SW480 (cell line): ENCODE data around the gene THSD7A.
A peak's percentile ranks its signal among the peaks of the same experiment; 100 is the strongest.

Experiments used
- DNase-seq: peaks from one replicate; pipeline ENCODE4 v3.0.0-alpha.2; 2016; ENCODE audit warnings: low spot score

Gene THSD7A

GRCh38 chr7:11633310-11633709, 198.7 kb downstream of the THSD7A start:
- DNase-seq: no peak

GRCh38 chr7:11630355-11630754, 201.6 kb downstream of the THSD7A start:
- DNase-seq: no peak

GRCh38 chr7:11625669-11626068, 206.3 kb downstream of the THSD7A start:
- no peak for DNase-seq

- DNase-seq: no peak
These were observed 208.8 kb downstream of the THSD7A start for GRCh38 chr7:11623093-11623678.

GRCh38 chr7:11620406-11621253, 211.4 kb downstream of the THSD7A start:
- no peak for DNase-seq

- DNase-seq: no peak
These were observed 215.5 kb downstream of the THSD7A start for GRCh38 chr7:11616466-11616865.

- DNase-seq: no peak
These were observed 216.8 kb downstream of the THSD7A start for GRCh38 chr7:11615174-11615573.

GRCh38 chr7:11613292-11613930, 218.6 kb downstream of the THSD7A start:
- no peak for DNase-seq

- DNase-seq: peak; percentile 13
These were observed 219.3 kb downstream of the THSD7A start for GRCh38 chr7:11612737-11613136.

- no peak for DNase-seq
These were observed 222.8 kb downstream of the THSD7A start for GRCh38 chr7:11609096-11609670.

GRCh38 chr7:11607686-11608085, 224.3 kb downstream of the THSD7A start:
- DNase-seq: no peak

- DNase-seq: no peak
These were observed 226.2 kb downstream of the THSD7A start for GRCh38 chr7:11605749-11606148.

- DNase-seq: no peak
These were observed 227.5 kb downstream of the THSD7A start for GRCh38 chr7:11604505-11604904.

GRCh38 chr7:11601761-11602160, 230.2 kb downstream of the THSD7A start:
- no peak for DNase-seq

- no peak for DNase-seq
These were observed 238.7 kb downstream of the THSD7A start for GRCh38 chr7:11593322-11593721.

GRCh38 chr7:11592699-11593098, 239.3 kb downstream of the THSD7A start:
- DNase-seq: no peak

GRCh38 chr7:11591943-11592342, 240.1 kb downstream of the THSD7A start:
- DNase-seq: no peak

- DNase-seq: no peak
These were observed 240.9 kb downstream of the THSD7A start for GRCh38 chr7:11591055-11591633.

GRCh38 chr7:11589251-11589650, 242.7 kb downstream of the THSD7A start:
- no peak for DNase-seq

- DNase-seq: no peak
These were observed 244.2 kb downstream of the THSD7A start for GRCh38 chr7:11587814-11588213.

GRCh38 chr7:11587048-11587447, 244.9 kb downstream of the THSD7A start:
- DNase-seq: no peak

- DNase-seq: no peak
These were observed 247.5 kb downstream of the THSD7A start for GRCh38 chr7:11584406-11585031.
